H1 (cell line): ENCODE results near the gene RBM15. TPM values are rescaled to one million over a fixed set of nuclear protein-coding genes. Genes with fewer than 3 reads are reported as not detected.

Experiments used
- CTCF ChIA-PET: fragments of 300-600 bp; sonication (Branson Sonifier 250); formaldehyde crosslinking; loops from one replicate; lab custom pipeline; 2021; ENCODE audit not compliant: partially characterized antibody; lab: Charles Lee
- POLR2A ChIA-PET: fragments of 300-600 bp; sonication (Branson Sonifier 250); formaldehyde crosslinking; loops from one replicate; lab custom pipeline; 2021; ENCODE audit warnings: inconsistent platforms; ENCODE audit not compliant: partially characterized antibody; lab: Charles Lee
- DNase-seq, 2 experiments: peaks; one replicate each; pipeline versions ENCODE4 v3.0.0 to v3.0.0-alpha.2; 2010 to 2022; ENCODE audit warnings: low spot score in 2 of 2, low read depth in 1 of 2, mixed read lengths in 1 of 2
- FAIRE-seq: peaks from 2 replicates; lab custom pipeline; 2011; peaks lifted over from hg19 to GRCh38; lab: Jason Lieb, UNC
- H2AFZ ChIP-seq: 2 replicates; pipeline ENCODE4 v1.8.1; 2012; ENCODE audit warnings: low read length, inconsistent platforms
- H2AK5ac ChIP-seq: 2 replicates; pipeline ENCODE4 v1.6.1; 2013; ENCODE audit warnings: low read depth, low read length
- H2BK120ac ChIP-seq: replicated peaks from 2 replicates; pipeline ENCODE3; 2013; ENCODE audit warnings: low read depth, low read length, inconsistent platforms
- H2BK12ac ChIP-seq: 2 replicates; pipeline ENCODE4 v1.6.1; 2013; ENCODE audit warnings: low read depth, low read length
- H2BK15ac ChIP-seq: 2 replicates; pipeline ENCODE4 v1.6.1; 2013; ENCODE audit warnings: low read length
- H2BK20ac ChIP-seq: 2 replicates; pipeline ENCODE4 v1.6.1; 2013; ENCODE audit warnings: low read length
- H2BK5ac ChIP-seq: 2 replicates; pipeline ENCODE4 v1.6.1; 2013; ENCODE audit warnings: low read depth, low read length
- H3K14ac ChIP-seq: 2 replicates; pipeline ENCODE4 v1.6.1; 2013; ENCODE audit warnings: inconsistent platforms; ENCODE audit not compliant: insufficient read length
- H3K18ac ChIP-seq: 2 replicates; pipeline ENCODE4 v1.6.1; 2013; ENCODE audit warnings: low read length; ENCODE audit errors: extremely low read depth
- H3K23ac ChIP-seq: 2 replicates; pipeline ENCODE4 v1.6.1; 2013; ENCODE audit warnings: inconsistent platforms; ENCODE audit not compliant: insufficient read length
- H3K23me2 ChIP-seq: 2 replicates; pipeline ENCODE4 v1.6.1; 2013; ENCODE audit warnings: low read depth, low read length
- H3K27ac ChIP-seq: 2 replicates; pipeline ENCODE4 v1.6.1; 2011; ENCODE audit warnings: low read depth, low read length, inconsistent platforms
- H3K27me3 ChIP-seq, 4 experiments: replicated peaks in 1 of 4; 1 replicate in 1 of 4; 2 replicates in 3 of 4; pipeline versions ENCODE4 v1.6.1 to v1.8.1; 2011 to 2013; ENCODE audit warnings: low read length in 3 of 4, mild to moderate bottlenecking in 3 of 4, inconsistent platforms in 2 of 4, mixed read lengths in 2 of 4, moderate library complexity in 1 of 4; ENCODE audit not compliant: control insufficient read depth in 3 of 4, insufficient read depth in 3 of 4; ENCODE audit errors: extremely low read depth in 1 of 4
- H3K36me3 ChIP-seq, 4 experiments: 2 replicates each; pipeline versions ENCODE4 v1.6.1 to v1.8.1; 2011 to 2013; ENCODE audit warnings: mild to moderate bottlenecking in 4 of 4, low read length in 3 of 4, moderate library complexity in 2 of 4, control low read depth in 1 of 4, inconsistent platforms in 1 of 4; ENCODE audit not compliant: insufficient read depth in 4 of 4, control insufficient read depth in 2 of 4
- H3K4ac ChIP-seq: replicated peaks from 2 replicates; pipeline ENCODE3; 2013; ENCODE audit warnings: low read length, low read depth, mixed read lengths, inconsistent platforms; ENCODE audit not compliant: insufficient read length
- H3K4me1 ChIP-seq, 4 experiments: replicated peaks in 1 of 4; 1 replicate in 1 of 4; 2 replicates in 3 of 4; pipeline versions ENCODE4 v1.6.1 to v1.8.1; 2011 to 2013; ENCODE audit warnings: low read length in 3 of 4, inconsistent platforms in 2 of 4, mixed read lengths in 1 of 4; ENCODE audit not compliant: insufficient read depth in 4 of 4, control insufficient read depth in 3 of 4
- H3K4me2 ChIP-seq, 2 experiments: 2 replicates each; pipeline versions ENCODE4 v1.6.1 to v1.8.1; 2011 to 2013; ENCODE audit warnings: low read depth in 2 of 2, low read length in 2 of 2, control low read depth in 1 of 2, inconsistent platforms in 1 of 2, mild to moderate bottlenecking in 1 of 2; ENCODE audit not compliant: insufficient read depth in 1 of 2
- H3K4me3 ChIP-seq, 4 experiments: fragments of 200-600, 300-600 bp in 1 of 4; sonication (generic), shearing (Covaris generic), sonication (Bioruptor Twin) in 1 of 4; 2 replicates each; pipeline versions ENCODE4 v1.5.1 to v1.8.1; 2011 to 2016; ENCODE audit warnings: low read length in 4 of 4, low read depth in 3 of 4, control low read depth in 2 of 4, inconsistent platforms in 2 of 4, mild to moderate bottlenecking in 2 of 4, mixed read lengths in 1 of 4, moderate library complexity in 1 of 4; ENCODE audit not compliant: insufficient read depth in 2 of 4; ENCODE audit errors: extremely low read depth in 1 of 4
- H3K56ac ChIP-seq: replicated peaks from 2 replicates; pipeline ENCODE3; 2013; ENCODE audit warnings: low read depth, mild to moderate bottlenecking, mixed read lengths, low read length, inconsistent platforms; ENCODE audit not compliant: insufficient read length
- H3K79me1 ChIP-seq: 2 replicates; pipeline ENCODE4 v1.6.1; 2013; ENCODE audit warnings: low read depth, low read length, control low read depth
- H3K79me2 ChIP-seq, 2 experiments: 2 replicates each; pipeline versions ENCODE4 v1.6.1 to v1.8.1; 2012 to 2013; ENCODE audit warnings: low read length in 2 of 2, mild to moderate bottlenecking in 2 of 2, inconsistent platforms in 1 of 2; ENCODE audit not compliant: insufficient read depth in 2 of 2, control insufficient read depth in 1 of 2
- H3K9ac ChIP-seq, 4 experiments: replicated peaks in 1 of 4; 1 replicate in 1 of 4; 2 replicates in 3 of 4; pipeline versions ENCODE4 v1.6.1 to v1.8.1; 2011 to 2013; ENCODE audit warnings: low read depth in 3 of 4, low read length in 3 of 4, control low read depth in 2 of 4, mild to moderate bottlenecking in 2 of 4, moderate library complexity in 2 of 4, inconsistent platforms in 1 of 4; ENCODE audit errors: extremely low read depth in 1 of 4
- H3K9me3 ChIP-seq, 2 experiments: 2 replicates each; pipeline versions ENCODE4 v1.6.1 to v1.8.1; 2012 to 2013; ENCODE audit warnings: mild to moderate bottlenecking in 2 of 2, moderate library complexity in 2 of 2, control low read depth in 1 of 2, inconsistent platforms in 1 of 2, low read depth in 1 of 2, low read length in 1 of 2, mixed read lengths in 1 of 2; ENCODE audit not compliant: insufficient read depth in 2 of 2
- H4K20me1 ChIP-seq, 2 experiments: replicated peaks in 1 of 2; 2 replicates each; pipeline versions ENCODE3 to v1.8.1; 2011 to 2013; ENCODE audit warnings: inconsistent platforms in 2 of 2, low read length in 2 of 2, mild to moderate bottlenecking in 1 of 2; ENCODE audit not compliant: insufficient read depth in 2 of 2, control insufficient read depth in 1 of 2
- H4K5ac ChIP-seq: 2 replicates; pipeline ENCODE4 v1.6.1; 2013; ENCODE audit warnings: low read length, low read depth, mixed read lengths, inconsistent platforms; ENCODE audit not compliant: insufficient read length
- H4K8ac ChIP-seq: 2 replicates; pipeline ENCODE4 v1.8.0; 2013; ENCODE audit warnings: mild to moderate bottlenecking, moderate library complexity, low read length, inconsistent platforms; ENCODE audit not compliant: insufficient read depth; ENCODE audit errors: extremely low read depth
- H4K91ac ChIP-seq: replicated peaks from 2 replicates; pipeline ENCODE3; 2013; ENCODE audit warnings: low read length, mixed read lengths, inconsistent platforms; ENCODE audit not compliant: insufficient read length
- NANOG ChIP-seq: IDR thresholded peaks from 2 replicates; pipeline ENCODE4 v1.6.1; 2011; ENCODE audit warnings: low read length, low read depth, mild to moderate bottlenecking, inconsistent platforms; ENCODE audit not compliant: insufficient read depth, poor library complexity, severe bottlenecking
- TAF1 ChIP-seq: IDR thresholded peaks from 2 replicates; pipeline ENCODE4 v1.6.1; 2011; ENCODE audit warnings: mild to moderate bottlenecking, low read depth, low read length
- WGBS, 2 experiments: shearing (Covaris generic) in 1 of 2; methylation state at CpG; one replicate each; pipeline versions ENCODE4 v1.1.6 to v1.1.7; 2013 to 2015; ENCODE audit warnings: low lambda C conversion rate in 2 of 2, mixed read lengths in 2 of 2, inconsistent platforms in 1 of 2, low coverage in 1 of 2, missing lambda C conversion rate in 1 of 2; ENCODE audit not compliant: insufficient replicate concordance in 2 of 2, insufficient coverage in 1 of 2, insufficient read length in 1 of 2; ENCODE audit errors: extremely low coverage in 1 of 2, missing lambda C conversion rate in 1 of 2; 5-methylcytosine and 5-hydroxymethylcytosine counted together
- polyA plus RNA-seq, 7 experiments: library from polyadenylated mRNA; depleted of rRNA in 3 of 7; stranded (reverse) in 5 of 7; unstranded in 2 of 7; fragments of >200 nt in 5 of 7; fragments of 200-250 nt in 2 of 7; gene quantifications; 1 replicate in 5 of 7; 2 replicates in 1 of 7; 4 replicates in 1 of 7; pipeline versions ENCODE4 v1.2.1 to v1.2.3, GENCODE V29; 2011 to 2013; ENCODE audit warnings: missing spikeins in 2 of 7, mixed read lengths in 2 of 7
- total RNA-seq: library from RNA; stranded (reverse); fragmentation: NEBNext Ultra II Directional; extraction: Animal tissue kit (Norgen Biotek cat#: 25700); gene quantifications from 2 replicates; pipeline ENCODE4 v1.2.1, GENCODE V29; 2021

Gene RBM15
- total and polyA plus RNA-seq, 2 of the 8 experiments (the other 6 are each of a cell fraction or from before 2014, with no cell fraction given) = 13.5 to 44.9 TPM

DNA sequence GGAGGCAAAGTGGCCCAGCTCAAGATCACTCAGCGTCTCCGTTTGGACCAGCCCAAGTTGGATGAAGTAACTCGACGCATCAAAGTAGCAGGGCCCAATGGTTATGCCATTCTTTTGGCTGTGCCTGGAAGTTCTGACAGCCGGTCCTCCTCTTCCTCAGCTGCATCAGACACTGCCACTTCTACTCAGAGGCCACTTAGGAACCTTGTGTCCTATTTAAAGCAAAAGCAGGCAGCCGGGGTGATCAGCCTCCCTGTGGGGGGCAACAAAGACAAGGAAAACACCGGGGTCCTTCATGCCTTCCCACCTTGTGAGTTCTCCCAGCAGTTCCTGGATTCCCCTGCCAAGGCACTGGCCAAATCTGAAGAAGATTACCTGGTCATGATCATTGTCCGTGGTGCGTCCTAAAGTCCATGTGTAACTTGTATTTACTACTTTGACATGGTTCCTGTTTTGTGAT lies 2.7 kb downstream of the RBM15 start:
- Histone ChIP-seq H3K79me1 (peaks cover 8% of the 10 kb centered on the region), H3K23me2 (peaks cover 6% of the 10 kb centered on the region; the same call in 1 of the 2 replicates), H4K20me1 (peaks cover 31 to 35% of the 10 kb centered on the region in 2 experiments), H2BK20ac (no peak overlapping the region), H2BK5ac (no peak overlapping the region), H3K4me2 (peak overlapping the region; percentile 80 to 81), H2AK5ac (no peak overlapping the region), H4K91ac (no peak overlapping the region), H3K27ac (no peak overlapping the region), H4K8ac (peak overlapping the region; percentile 28), H3K79me2 (peaks cover 42 to 73% of the 10 kb centered on the region in 2 experiments), H3K27me3 (no peaks in the 10 kb centered on the region), H3K4ac (no peak overlapping the region), H3K9me3 (no peaks in the 10 kb centered on the region), H2AFZ (no peak overlapping the region), H3K36me3 (peaks cover 0 to 53% (median 10%) of the 10 kb centered on the region in 4 experiments; a peak in 6 of 8 replicates), H2BK12ac (no peak overlapping the region), H3K4me3 (peak overlapping the region; percentile 23 to 93 (median 33); a peak in 7 of 8 replicates), H2BK15ac (no peak overlapping the region), H3K4me1 (peaks cover 6 to 22% (median 18%) of the 10 kb centered on the region in 4 experiments), H3K23ac (no peak overlapping the region), H4K5ac (no peak overlapping the region)
- ChIA-PET CTCF (interaction anchor here (0.6 to 11.4 kb wide), 6 partner anchors 13 to 181 kb away, joined by 3 to 146 read pairs (median 3); partner anchors contain the start of gene KCNC4), POLR2A (interaction anchor here (0.8 to 1.8 kb wide), 3 partner anchors 25 to 113 kb away, joined by 3 to 11 read pairs (median 4); no protein-coding TSS in a partner anchor)
- FAIRE-seq = no peak
- no peak for DNase-seq
- TF ChIP-seq TAF1 = no peak
- TF ChIP-seq NANOG = peak; percentile 37
- TF ChIP-seq, all 59 proteins: peak for 1
- Histone ChIP-seq H3K56ac (no peak overlapping the region), H3K14ac (no peak overlapping the region), H2BK120ac (no peak overlapping the region), H3K18ac (no peak overlapping the region), H3K9ac (peak overlapping the region in 1 of 4 experiments; percentile 19; a peak in 1 of 7 replicates)
- WGBS, 2 experiments = 83% methylated on average over 9 of the region's 9 CpGs; no CpG with 5 or more reads in 1 of the 2 experiments
